MCF 10A (cell line): Measurements from ENCODE around the gene PSPC1. TPM values are rescaled to one million over a fixed set of nuclear protein-coding genes. Genes with fewer than 3 reads are reported as not detected.

ENCODE experiments used
- BruUV-seq: library from RNA; stranded (reverse); fragments of 400-500 nt; replicated peaks from 2 replicates; lab custom pipeline; 2021; lab: Mats Ljungman, UMichigan
- CTCF ChIA-PET: fragments of 300-600 bp; sonication (Branson Sonifier 250); formaldehyde crosslinking; extraction: SDS; loops from one replicate; lab custom pipeline; 2021; ENCODE audit warnings: antibody characterized with exemption, inconsistent platforms; lab: Yijun Ruan, JAX
- POLR2A ChIA-PET: fragments of 300-600, 350-650 bp; sonication (Branson Sonifier 250); formaldehyde crosslinking; extraction: SDS; loops from one replicate; lab custom pipeline; 2020; ENCODE audit warnings: antibody characterized with exemption, inconsistent platforms; lab: Yijun Ruan, JAX
- DNase-seq: peaks from one replicate; pipeline ENCODE4 v3.0.0-alpha.2; 2018; ENCODE audit not compliant: unreplicated experiment
- H3K27ac Mint-ChIP-seq: one replicate; pipeline ENCODE4 v1.8.0; 2022; ENCODE audit warnings: mild to moderate bottlenecking, low read depth, mixed read lengths; ENCODE audit not compliant: unreplicated experiment
- H3K27me3 Mint-ChIP-seq: one replicate; pipeline ENCODE4 v1.8.0; 2022; ENCODE audit warnings: mixed read lengths; ENCODE audit not compliant: insufficient read depth, unreplicated experiment
- H3K36me3 Mint-ChIP-seq: one replicate; pipeline ENCODE4 v1.8.0; 2022; ENCODE audit warnings: mild to moderate bottlenecking, moderate library complexity, mixed read lengths; ENCODE audit not compliant: insufficient read depth, unreplicated experiment
- H3K4me1 Mint-ChIP-seq: one replicate; pipeline ENCODE4 v1.8.0; 2022; ENCODE audit warnings: mixed read lengths; ENCODE audit not compliant: insufficient read depth, unreplicated experiment
- H3K4me3 Mint-ChIP-seq: one replicate; pipeline ENCODE4 v1.8.0; 2022; ENCODE audit warnings: mild to moderate bottlenecking, moderate library complexity, mixed read lengths; ENCODE audit not compliant: unreplicated experiment
- H3K9me3 Mint-ChIP-seq: one replicate; pipeline ENCODE4 v1.8.0; 2022; ENCODE audit warnings: mixed read lengths; ENCODE audit not compliant: unreplicated experiment
- CTCF ChIP-seq: fragments of 200-600 bp; IDR thresholded peaks from one replicate; pipeline ENCODE4 v1.8.0; 2022; ENCODE audit warnings: antibody characterized with exemption, mild to moderate bottlenecking; ENCODE audit not compliant: unreplicated experiment
- intact Hi-C: fragments of 100-400 bp; cut with micrococcal nuclease; formaldehyde crosslinking; loops from 2 replicates; pipeline ENCODE4 v1.14.1; 2022
- total RNA-seq: library from RNA; stranded (reverse); gene quantifications from 2 replicates; pipeline ENCODE4 v1.2.3, GENCODE V29; 2022

Gene PSPC1
- total RNA-seq, 1 experiment from 2014 or later: 43.6 TPM

DNA sequence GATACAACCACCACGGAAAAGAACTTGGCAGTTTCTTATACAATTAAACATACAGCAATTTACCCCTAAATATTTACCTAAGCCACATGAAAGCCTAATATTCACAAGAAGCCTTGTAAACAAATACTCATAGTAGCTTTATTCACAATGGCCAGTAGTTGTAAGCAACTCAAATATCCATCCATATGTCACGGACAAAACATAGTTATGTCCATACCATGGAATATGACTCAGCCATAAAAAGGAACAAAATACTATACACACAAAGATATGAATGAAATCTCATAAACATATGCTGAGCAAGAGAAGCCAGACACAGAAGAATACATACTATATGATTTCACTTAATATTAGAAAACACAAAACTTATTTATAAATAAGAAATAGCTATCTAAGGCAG, 12.9 kb downstream of the PSPC1 start:
- CTCF ChIA-PET: interaction anchor here (0.6 to 0.8 kb wide), 2 partner anchors 91 to 190 kb away, joined by 3 read pairs; no protein-coding TSS in a partner anchor
- peaks cover 60% of the 10 kb centered on the region for H3K36me3 Mint-ChIP-seq
- no peak for DNase-seq

DNA sequence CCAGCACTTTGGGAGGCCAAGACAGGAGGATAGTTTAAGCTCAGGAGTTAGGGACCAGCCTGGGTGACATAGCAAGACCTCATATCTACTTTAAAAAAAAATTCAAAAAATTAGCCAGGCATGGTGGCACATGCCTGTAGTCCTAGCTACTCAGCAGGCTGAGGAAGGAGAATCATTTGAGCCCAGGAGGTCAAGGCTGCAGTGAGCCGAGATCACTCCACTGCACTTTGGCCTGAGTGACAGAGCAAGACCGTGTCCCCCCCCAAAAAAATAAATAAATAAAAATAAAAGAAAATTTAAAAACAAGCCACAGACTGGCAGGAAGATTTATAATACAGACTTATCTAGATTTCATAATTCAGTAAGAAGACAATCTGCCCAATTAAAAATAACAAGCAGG, 14.8 kb downstream of the PSPC1 start:
- no peak for TF ChIP-seq CTCF
- BruUV-seq: no TSS peak
- POLR2A ChIA-PET: interaction anchor here (0.6 to 0.8 kb wide), 2 partner anchors 15 to 111 kb away, joined by 3 to 4 read pairs; partner anchors contain the start of gene PSPC1
- intact Hi-C loops: no loop called here
- no peak for DNase-seq
- CTCF ChIA-PET: interaction anchor here (0.9 kb wide), 1 partner anchor 14 kb away, joined by 4 read pairs; no protein-coding TSS in a partner anchor
- no peaks in the 10 kb centered on the region for H3K27me3 Mint-ChIP-seq
- H3K36me3 Mint-ChIP-seq: peaks cover 65% of the 10 kb centered on the region
- no peaks in the 10 kb centered on the region for H3K4me1 Mint-ChIP-seq
- no peak overlapping the region for H3K4me3 Mint-ChIP-seq
- H3K27ac Mint-ChIP-seq: no peak overlapping the region
- no peaks in the 10 kb centered on the region for H3K9me3 Mint-ChIP-seq

More for the DNA sequence above, 12.9 kb downstream of the PSPC1 start:
- Mint-ChIP-seq H3K27ac (no peak overlapping the region), H3K9me3 (no peaks in the 10 kb centered on the region), H3K4me3 (no peak overlapping the region), H3K4me1 (no peaks in the 10 kb centered on the region), H3K27me3 (no peaks in the 10 kb centered on the region)
- POLR2A ChIA-PET: interaction anchor here (1.6 kb wide), 1 partner anchor 12 kb away, joined by 5 read pairs; no protein-coding TSS in a partner anchor
- intact Hi-C loops: no loop called here
- no peak for TF ChIP-seq CTCF
- no TSS peak for BruUV-seq

DNA sequence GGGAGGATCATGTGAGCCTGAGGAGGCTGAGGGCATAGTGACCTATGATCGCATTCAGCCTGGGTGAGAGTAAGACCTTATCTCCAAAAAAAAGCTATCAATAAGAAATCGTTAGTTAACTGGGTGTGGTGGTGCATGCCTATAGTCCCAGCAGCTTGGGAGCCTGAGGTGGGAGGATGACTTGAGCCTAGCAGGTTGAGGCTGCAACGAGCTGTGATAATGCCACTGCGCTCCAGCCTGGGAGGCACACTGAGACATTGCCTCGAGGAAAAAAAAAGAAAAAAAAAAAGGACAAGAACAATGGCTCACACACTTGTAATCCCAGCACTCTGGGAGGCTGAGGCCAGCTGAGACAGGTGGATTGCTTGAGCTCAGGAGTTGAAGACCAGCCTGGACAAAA, 16.2 kb downstream of the PSPC1 start:
- intact Hi-C loops: no loop called here
- Mint-ChIP-seq H3K27me3 (no peaks in the 10 kb centered on the region), H3K36me3 (peaks cover 67% of the 10 kb centered on the region), H3K4me3 (no peak overlapping the region), H3K27ac (peak overlapping the region; percentile 19), H3K9me3 (no peaks in the 10 kb centered on the region), H3K4me1 (peaks cover 3% of the 10 kb centered on the region)
- TF ChIP-seq CTCF: no peak
- DNase-seq: no peak
- ChIA-PET POLR2A (interaction anchor here (0.6 kb wide), 1 partner anchor 11 kb away, joined by 3 read pairs; no protein-coding TSS in a partner anchor), CTCF (no interaction called here)
- BruUV-seq: no TSS peak

GRCh38 chr13:19764237-19764636, 18.5 kb downstream of the PSPC1 start:
- Mint-ChIP-seq H3K27ac (no peak overlapping the region), H3K27me3 (no peaks in the 10 kb centered on the region), H3K36me3 (peaks cover 65% of the 10 kb centered on the region), H3K9me3 (no peaks in the 10 kb centered on the region), H3K4me3 (no peak overlapping the region), H3K4me1 (peaks cover 11% of the 10 kb centered on the region)
- intact Hi-C loops: no loop called here
- ChIA-PET CTCF (no interaction called here), POLR2A (interaction anchor here (1.6 kb wide), 1 partner anchor 19 kb away, joined by 5 read pairs; the partner anchor contains the start of gene PSPC1)
- TF ChIP-seq CTCF: no peak
- no peak for DNase-seq
- BruUV-seq: no TSS peak
